Right lung (tissue), 5 donors: Measurements from ENCODE around the gene ANKRD10. TPM values are rescaled to one million over a fixed set of nuclear protein-coding genes. Genes with fewer than 3 reads are reported as not detected.

Experiments used
- DNase-seq, 2 donors: peaks; one replicate each; pipeline ENCODE4 v3.0.0-alpha.2; 2013
- polyA plus RNA-seq, 5 donors: library from polyadenylated mRNA; unstranded; fragments of 120-200 nt; gene quantifications; one replicate each; pipeline versions ENCODE4 v1.2.1 to v1.2.3, GENCODE V29; 2013; ENCODE audit warnings: inconsistent platforms in 1 of 5, low replicate concordance in 1 of 5; ENCODE audit not compliant: insufficient read length in 5 of 5, insufficient read depth in 1 of 5

The ANKRD10 gene
- polyA plus RNA-seq, 5 donors, result 262 to 475 (median 455) TPM

DNA sequence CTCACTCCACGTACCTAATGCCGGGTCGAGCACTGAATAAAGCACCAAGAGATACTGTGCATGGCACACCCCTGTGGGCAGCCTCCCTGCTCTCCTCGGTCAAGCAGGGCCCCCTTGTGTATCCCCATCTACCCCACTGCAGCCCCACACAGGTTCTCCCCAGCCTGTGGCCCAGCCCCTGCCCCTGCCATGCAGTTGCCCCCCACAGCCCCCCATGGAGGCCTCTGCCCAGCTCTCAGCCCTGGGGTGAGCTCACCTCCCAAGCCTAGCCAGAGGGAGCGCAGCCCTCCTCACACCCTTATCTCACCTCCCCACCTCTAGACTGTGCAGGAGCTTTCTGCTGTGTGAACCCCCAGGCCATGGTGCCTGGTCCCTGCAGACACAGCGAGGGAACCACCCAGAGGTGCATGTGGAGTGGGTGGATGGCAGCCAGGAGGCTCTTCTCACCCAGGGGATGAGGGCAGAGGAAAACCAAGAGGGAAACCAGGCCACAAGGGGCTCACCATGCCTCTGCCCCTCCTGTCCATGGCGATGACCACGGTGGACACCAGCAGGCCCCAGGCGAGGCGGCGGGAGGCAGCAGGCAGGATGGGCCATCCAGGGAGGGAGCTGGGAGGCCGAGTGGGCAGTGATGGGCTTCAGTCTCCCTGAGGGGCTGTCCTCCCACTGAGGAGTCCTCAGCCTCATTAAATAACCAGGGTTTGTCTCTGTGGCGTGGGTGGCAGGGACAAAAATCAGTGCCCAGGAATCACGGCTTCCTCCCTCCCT lies 83.2 kb downstream of the ANKRD10 start:
- no peak for DNase-seq

DNA sequence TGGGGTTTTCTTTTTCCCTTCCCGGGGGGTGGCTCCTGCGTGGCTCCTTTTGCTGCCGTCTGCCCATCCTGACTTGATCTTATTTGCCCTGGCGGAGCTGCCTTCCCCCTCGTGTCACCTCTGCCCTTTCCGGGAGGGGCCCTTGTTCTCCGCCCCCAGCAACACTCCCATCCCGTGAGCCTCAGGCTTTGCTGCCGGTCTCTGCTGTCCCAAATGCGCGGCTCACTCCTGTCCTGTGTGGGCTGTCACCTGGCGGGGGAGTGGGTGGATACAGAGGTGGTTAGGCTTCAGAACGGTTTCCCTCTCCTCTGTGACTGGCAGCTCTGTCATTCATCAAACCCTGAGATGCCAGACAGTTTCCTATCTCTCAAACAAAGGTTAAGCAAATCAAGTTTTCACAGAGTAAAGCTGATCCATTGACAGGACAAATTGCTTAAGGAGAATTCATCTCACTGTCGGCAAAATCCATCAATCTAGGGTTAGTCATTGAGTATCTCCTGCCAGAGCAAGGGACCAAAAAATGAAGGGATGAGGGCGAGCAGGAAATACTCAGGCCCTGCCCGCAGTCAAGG lies 84.0 kb downstream of the ANKRD10 start:
- DNase-seq, result no peak

GRCh38 chr13:110830331-110830730 lies 84.5 kb downstream of the ANKRD10 start:
- DNase-seq, result no peak

DNA sequence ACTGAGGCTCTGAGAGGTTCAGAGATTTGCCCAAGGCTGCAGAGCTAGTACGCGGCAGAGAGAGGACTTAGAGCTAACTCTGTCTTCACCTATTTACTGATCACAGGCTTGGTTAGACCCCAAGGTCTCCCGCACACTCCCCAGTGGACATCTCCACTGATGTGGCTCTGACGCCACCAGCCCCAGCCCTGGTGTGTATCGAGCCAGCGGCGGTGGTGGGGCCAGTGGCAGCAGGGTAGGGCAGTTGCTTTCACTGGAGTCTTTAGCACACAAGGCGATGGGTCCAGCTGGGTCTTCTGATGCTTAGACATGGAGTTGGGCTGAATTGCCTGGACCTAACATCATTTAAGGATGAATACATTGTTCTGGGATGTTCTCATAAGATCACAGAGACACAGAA lies 85.4 kb downstream of the ANKRD10 start:
- no peak for DNase-seq

DNA sequence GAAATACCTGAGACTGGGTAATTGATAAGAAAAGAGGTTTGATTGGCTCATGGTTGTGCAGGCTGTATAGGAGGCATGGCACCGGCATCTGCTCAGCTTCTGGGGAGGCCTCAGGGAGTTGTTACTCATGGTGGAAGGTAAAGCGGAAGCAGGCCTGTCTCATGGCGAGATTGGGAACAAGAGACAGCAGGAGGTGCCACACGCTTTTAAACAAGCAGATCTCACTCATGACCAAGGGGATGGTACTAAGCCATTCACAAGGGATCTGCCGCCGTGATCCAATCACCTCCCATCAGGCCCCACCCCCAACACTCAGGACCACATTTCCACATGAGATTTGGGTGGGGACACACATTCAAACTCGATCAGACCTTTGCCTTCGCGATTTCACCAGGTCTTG lies 86.2 kb downstream of the ANKRD10 start:
- DNase-seq, result no peak

Other genes starting within 250 kb of the ANKRD10 start
- 10 to 100 TPM; 65.3 to 80.5 (median 70.1) TPM for gene CARS2, start 209.0 kb downstream of the ANKRD10 start, polyA plus RNA-seq
- gene ING1, start 201.4 kb downstream of the ANKRD10 start, polyA plus RNA-seq, result 10 to 100 TPM; 19.6 to 24.9 (median 20.7) TPM
- 10 to 100 TPM; 59.8 to 84.4 (median 69.0) TPM for gene ARHGEF7, start 200.2 kb upstream of the ANKRD10 start, polyA plus RNA-seq